ENCODE data around the gene STRIP2.

STRIP2 gene

GRCh38 chr7:129494041-129494440 lies 59.8 kb downstream of the STRIP2 start:
- DNase-seq (ENCODE audit: low read depth): peak; percentile 72
- TF ChIP-seq CTCF (IDR thresholded peaks at IDR 0.05; ENCODE audit: low read length, missing control alignments): no peak
- no peak overlapping the region for H3K4me3 ChIP-seq (replicated peaks; ENCODE audit: low read depth, low read length)

GRCh38 chr7:129495987-129496386 lies 61.8 kb downstream of the STRIP2 start:
- no peak overlapping the region for H3K4me3 ChIP-seq (replicated peaks; ENCODE audit: low read depth, low read length)
- TF ChIP-seq CTCF (IDR thresholded peaks at IDR 0.05; ENCODE audit: low read length, missing control alignments): no peak
- no peak for DNase-seq (ENCODE audit: low read depth)

- no peak for DNase-seq (ENCODE audit: low read depth)
- no peak overlapping the region for H3K4me3 ChIP-seq (replicated peaks; ENCODE audit: low read depth, low read length)
- TF ChIP-seq CTCF (IDR thresholded peaks at IDR 0.05; ENCODE audit: low read length, missing control alignments): no peak
Observed at GRCh38 chr7:129496653-129497052, 62.4 kb downstream of the STRIP2 start.

GRCh38 chr7:129497156-129497555 lies 62.9 kb downstream of the STRIP2 start:
- no peak overlapping the region for H3K4me3 ChIP-seq (replicated peaks; ENCODE audit: low read depth, low read length)
- no peak for DNase-seq (ENCODE audit: low read depth)
- no peak for TF ChIP-seq CTCF (IDR thresholded peaks at IDR 0.05; ENCODE audit: low read length, missing control alignments)

- no peak for DNase-seq (ENCODE audit: low read depth)
- no peak for TF ChIP-seq CTCF (IDR thresholded peaks at IDR 0.05; ENCODE audit: low read length, missing control alignments)
- H3K4me3 ChIP-seq (replicated peaks; ENCODE audit: low read depth, low read length): no peak overlapping the region
Observed at GRCh38 chr7:129498021-129498420, 63.8 kb downstream of the STRIP2 start.

- DNase-seq (ENCODE audit: low read depth): no peak
- no peak for TF ChIP-seq CTCF (IDR thresholded peaks at IDR 0.05; ENCODE audit: low read length, missing control alignments)
- no peak overlapping the region for H3K4me3 ChIP-seq (replicated peaks; ENCODE audit: low read depth, low read length)
Observed at GRCh38 chr7:129499999-129500398, 65.8 kb downstream of the STRIP2 start.
